Breast epithelium (tissue), 3 donors: ENCODE measurements around the gene ARHGDIA.

ENCODE experiments used
- CTCF ChIP-seq, 3 donors: fragments of 450-650 bp; IDR thresholded peaks; one replicate each; pipeline ENCODE4 v1.5.1; 2016 to 2017; ENCODE audit warnings: antibody characterized with exemption in 3 of 3, mild to moderate bottlenecking in 3 of 3, moderate library complexity in 3 of 3
- POLR2A ChIP-seq: fragments of 450-650 bp; IDR thresholded peaks from one replicate; pipeline ENCODE4 v1.6.1; 2016; ENCODE audit warnings: antibody characterized with exemption, mild to moderate bottlenecking, moderate library complexity

- TF ChIP-seq CTCF (IDR thresholded peaks at IDR 0.05) = no peak
- TF ChIP-seq POLR2A = no peak
These were observed 41.5 kb upstream of the ARHGDIA start for GRCh38 chr17:81912441-81913309.
